ENCODE results near the gene UBE2K.
"Not testable (repeated sequence)": the region's sequence is repeated elsewhere in the genome, so short reads cannot be mapped to it uniquely, and the experiment has no call there.

The UBE2K gene

GRCh38 chr4:39670296-39670695 lies 27.6 kb upstream of the UBE2K start:
- H4K8ac ChIP-seq (ENCODE audit: low read depth, low read length); H3K14ac ChIP-seq (ENCODE audit: low read length); H3K4me3 ChIP-seq (ENCODE audit: low read length in 2 of 2); H3K4me1 ChIP-seq (ENCODE audit: control insufficient read depth in 2 of 2, insufficient read depth in 1 of 2, low read depth in 1 of 2, low read length in 2 of 2); H3K79me1 ChIP-seq (ENCODE audit: low read depth, low read length); H3K36me3 ChIP-seq (replicated peaks in 1 of 2; ENCODE audit: control insufficient read depth in 2 of 2, insufficient read depth in 2 of 2, low read length in 2 of 2); H3K18ac ChIP-seq (ENCODE audit: low read length); H3K23ac ChIP-seq (ENCODE audit: low read depth, low read length, poor library complexity); H2BK12ac ChIP-seq (ENCODE audit: low read length); H3K27ac ChIP-seq (replicated peaks; ENCODE audit: low read length); H3K4me2 ChIP-seq (ENCODE audit: insufficient read depth, low read length, poor library complexity, severe bottlenecking); H3K9me3 ChIP-seq (replicated peaks in 1 of 2; ENCODE audit: control insufficient read depth in 2 of 2, insufficient read depth in 1 of 2, low read depth in 1 of 2, low read length in 2 of 2); H2AFZ ChIP-seq (ENCODE audit: low read length); H2BK120ac ChIP-seq (ENCODE audit: low read depth, low read length); H3K27me3 ChIP-seq (ENCODE audit: control insufficient read depth in 3 of 3, insufficient read depth in 3 of 3, low read depth in 1 of 3, low read length in 3 of 3); H4K91ac ChIP-seq (ENCODE audit: low read depth, low read length, poor library complexity); H3K9ac ChIP-seq (ENCODE audit: low read depth, low read length, poor library complexity); H2BK15ac ChIP-seq (ENCODE audit: low read length); H3K4ac ChIP-seq (ENCODE audit: low read length); DNase-seq (ENCODE audit: low spot score); H2BK5ac ChIP-seq (ENCODE audit: low read length); H2AK5ac ChIP-seq (ENCODE audit: low read depth, low read length): not testable (repeated sequence)
- no CpG with 5 or more reads among the region's 1 CpG for WGBS, 2 donors (ENCODE audit: extremely low coverage in 2 of 2, insufficient read length in 2 of 2, insufficient replicate concordance in 1 of 2)

GRCh38 chr4:39675681-39676080 lies 22.3 kb upstream of the UBE2K start:
- H3K4ac ChIP-seq (ENCODE audit: low read length); H3K23ac ChIP-seq (ENCODE audit: low read depth, low read length, poor library complexity); H2BK15ac ChIP-seq (ENCODE audit: low read length); H3K4me2 ChIP-seq (ENCODE audit: insufficient read depth, low read length, poor library complexity, severe bottlenecking); H3K36me3 ChIP-seq (replicated peaks in 1 of 2; ENCODE audit: control insufficient read depth in 2 of 2, insufficient read depth in 2 of 2, low read length in 2 of 2); H2BK120ac ChIP-seq (ENCODE audit: low read depth, low read length); H2BK5ac ChIP-seq (ENCODE audit: low read length); DNase-seq (ENCODE audit: low spot score); H3K27me3 ChIP-seq (ENCODE audit: control insufficient read depth in 3 of 3, insufficient read depth in 3 of 3, low read depth in 1 of 3, low read length in 3 of 3); H3K9me3 ChIP-seq (replicated peaks in 1 of 2; ENCODE audit: control insufficient read depth in 2 of 2, insufficient read depth in 1 of 2, low read depth in 1 of 2, low read length in 2 of 2); H2AK5ac ChIP-seq (ENCODE audit: low read depth, low read length); H4K91ac ChIP-seq (ENCODE audit: low read depth, low read length, poor library complexity); H3K4me3 ChIP-seq (ENCODE audit: low read length in 2 of 2); H3K79me1 ChIP-seq (ENCODE audit: low read depth, low read length); H3K14ac ChIP-seq (ENCODE audit: low read length); H3K27ac ChIP-seq (replicated peaks; ENCODE audit: low read length); H3K18ac ChIP-seq (ENCODE audit: low read length); H3K9ac ChIP-seq (ENCODE audit: low read depth, low read length, poor library complexity); H2AFZ ChIP-seq (ENCODE audit: low read length); H4K8ac ChIP-seq (ENCODE audit: low read depth, low read length); H2BK12ac ChIP-seq (ENCODE audit: low read length); H3K4me1 ChIP-seq (ENCODE audit: control insufficient read depth in 2 of 2, insufficient read depth in 1 of 2, low read depth in 1 of 2, low read length in 2 of 2): not testable (repeated sequence)
- WGBS, 2 donors (ENCODE audit: extremely low coverage in 2 of 2, insufficient read length in 2 of 2, insufficient replicate concordance in 1 of 2) = no CpG with 5 or more reads among the region's 10 CpGs

- no CpG with 5 or more reads among the region's 2 CpGs for WGBS, 2 donors (ENCODE audit: extremely low coverage in 2 of 2, insufficient read length in 2 of 2, insufficient replicate concordance in 1 of 2)
- DNase-seq (ENCODE audit: low spot score); H3K9me3 ChIP-seq (replicated peaks in 1 of 2; ENCODE audit: control insufficient read depth in 2 of 2, insufficient read depth in 1 of 2, low read depth in 1 of 2, low read length in 2 of 2); H2BK15ac ChIP-seq (ENCODE audit: low read length); H2BK12ac ChIP-seq (ENCODE audit: low read length); H3K18ac ChIP-seq (ENCODE audit: low read length); H3K23ac ChIP-seq (ENCODE audit: low read depth, low read length, poor library complexity); H2AK5ac ChIP-seq (ENCODE audit: low read depth, low read length); H2BK5ac ChIP-seq (ENCODE audit: low read length); H2BK120ac ChIP-seq (ENCODE audit: low read depth, low read length); H4K91ac ChIP-seq (ENCODE audit: low read depth, low read length, poor library complexity); H3K14ac ChIP-seq (ENCODE audit: low read length); H3K4me1 ChIP-seq (ENCODE audit: control insufficient read depth in 2 of 2, insufficient read depth in 1 of 2, low read depth in 1 of 2, low read length in 2 of 2); H3K36me3 ChIP-seq (replicated peaks in 1 of 2; ENCODE audit: control insufficient read depth in 2 of 2, insufficient read depth in 2 of 2, low read length in 2 of 2); H3K4me2 ChIP-seq (ENCODE audit: insufficient read depth, low read length, poor library complexity, severe bottlenecking); H3K27me3 ChIP-seq (ENCODE audit: control insufficient read depth in 3 of 3, insufficient read depth in 3 of 3, low read depth in 1 of 3, low read length in 3 of 3); H4K8ac ChIP-seq (ENCODE audit: low read depth, low read length); H3K9ac ChIP-seq (ENCODE audit: low read depth, low read length, poor library complexity); H3K79me1 ChIP-seq (ENCODE audit: low read depth, low read length); H3K27ac ChIP-seq (replicated peaks; ENCODE audit: low read length); H3K4me3 ChIP-seq (ENCODE audit: low read length in 2 of 2); H3K4ac ChIP-seq (ENCODE audit: low read length): not testable (repeated sequence)
- peak overlapping the region; percentile 47 for H2AFZ ChIP-seq (ENCODE audit: low read length)
These were observed 16.9 kb upstream of the UBE2K start for GRCh38 chr4:39681003-39681402.

- peaks cover 0 to 3% of the 10 kb centered on the region in 2 donors for H3K9me3 ChIP-seq (replicated peaks in 1 of 2; ENCODE audit: control insufficient read depth in 2 of 2, insufficient read depth in 1 of 2, low read depth in 1 of 2, low read length in 2 of 2)
- no peak overlapping the region for H3K4me3 ChIP-seq (ENCODE audit: low read length in 2 of 2)
- no peak overlapping the region for H3K27ac ChIP-seq (replicated peaks; ENCODE audit: low read length)
- H2BK5ac ChIP-seq (ENCODE audit: low read length) = no peak overlapping the region
- no peak overlapping the region for H3K9ac ChIP-seq (ENCODE audit: low read depth, low read length, poor library complexity)
- H4K91ac ChIP-seq (ENCODE audit: low read depth, low read length, poor library complexity) = no peak overlapping the region
- no peak overlapping the region for H4K8ac ChIP-seq (ENCODE audit: low read depth, low read length)
- no peak overlapping the region for H2BK15ac ChIP-seq (ENCODE audit: low read length)
- H3K4me2 ChIP-seq (ENCODE audit: insufficient read depth, low read length, poor library complexity, severe bottlenecking) = no peak overlapping the region
- H2AFZ ChIP-seq (ENCODE audit: low read length) = no peak overlapping the region
- no peak overlapping the region for H2BK12ac ChIP-seq (ENCODE audit: low read length)
- no peak overlapping the region for H2AK5ac ChIP-seq (ENCODE audit: low read depth, low read length)
- no peak overlapping the region for H2BK120ac ChIP-seq (ENCODE audit: low read depth, low read length)
- H3K4ac ChIP-seq (ENCODE audit: low read length) = no peak overlapping the region
- no peaks in the 10 kb centered on the region for H3K79me1 ChIP-seq (ENCODE audit: low read depth, low read length)
- H3K27me3 ChIP-seq (ENCODE audit: control insufficient read depth in 3 of 3, insufficient read depth in 3 of 3, low read depth in 1 of 3, low read length in 3 of 3) = peaks cover 0 to 4% (median 0%) of the 10 kb centered on the region in 3 experiments
- no CpG with 5 or more reads among the region's 2 CpGs for WGBS, 2 donors (ENCODE audit: extremely low coverage in 2 of 2, insufficient read length in 2 of 2, insufficient replicate concordance in 1 of 2)
- H3K14ac ChIP-seq (ENCODE audit: low read length) = no peak overlapping the region
- DNase-seq (ENCODE audit: low spot score) = no peak
- H3K36me3 ChIP-seq (replicated peaks in 1 of 2; ENCODE audit: control insufficient read depth in 2 of 2, insufficient read depth in 2 of 2, low read length in 2 of 2) = no peaks in the 10 kb centered on the region
- H3K4me1 ChIP-seq (ENCODE audit: control insufficient read depth in 2 of 2, insufficient read depth in 1 of 2, low read depth in 1 of 2, low read length in 2 of 2) = no peaks in the 10 kb centered on the region
- H3K23ac ChIP-seq (ENCODE audit: low read depth, low read length, poor library complexity) = no peak overlapping the region
- no peak overlapping the region for H3K18ac ChIP-seq (ENCODE audit: low read length)
These were observed 15.8 kb upstream of the UBE2K start for GRCh38 chr4:39682138-39682537.

Data from neuronal stem cell (in vitro differentiated cells).